HepG2 (cell line): Measurements from ENCODE around the gene PPP1R9B.

Source experiments
- CREB1 ChIP-seq, 2 experiments: fragments of 450-650 bp in 1 of 2; IDR thresholded peaks; 2 replicates each; pipeline ENCODE4 v1.6.1; 2016 to 2017; ENCODE audit warnings: control low read depth in 1 of 2, mild to moderate bottlenecking in 1 of 2, missing compliant biosample characterization in 1 of 2, missing genetic modification characterization in 1 of 2
- EP300 ChIP-seq, 3 experiments: sonication (generic) in 1 of 3; formaldehyde crosslinking in 1 of 3; IDR thresholded peaks; 2 replicates each; pipeline versions ENCODE4 v1.5.1 to v1.6.1; 2011 to 2020; ENCODE audit warnings: low read depth in 2 of 3, low read length in 2 of 3, borderline replicate concordance in 1 of 3, improper control_type of control experiment in 1 of 3, mild to moderate bottlenecking in 1 of 3, missing genetic modification reagents in 1 of 3, moderate library complexity in 1 of 3
- POLR2A ChIP-seq, 2 experiments: IDR thresholded peaks; 2 replicates each; pipeline ENCODE4 v1.6.1; 2011; ENCODE audit warnings: low read depth in 2 of 2, low read length in 2 of 2, mild to moderate bottlenecking in 1 of 2, moderate library complexity in 1 of 2; ENCODE audit not compliant: insufficient read depth in 1 of 2
- SRF ChIP-seq: IDR thresholded peaks from 2 replicates; pipeline ENCODE4 v1.6.1; 2011; ENCODE audit warnings: mild to moderate bottlenecking, low read depth, low read length, moderate library complexity
- TAF1 ChIP-seq: sonication (generic); formaldehyde crosslinking; IDR thresholded peaks from 2 replicates; pipeline ENCODE4 v1.4.0; 2020; ENCODE audit warnings: missing genetic modification reagents
- TARDBP ChIP-seq: sonication (generic); formaldehyde crosslinking; IDR thresholded peaks from 2 replicates; pipeline ENCODE4 v1.8.0; 2022; ENCODE audit warnings: mild to moderate bottlenecking, missing genetic modification reagents
- ZBTB20 ChIP-seq: sonication (generic); formaldehyde crosslinking; IDR thresholded peaks from 2 replicates; pipeline ENCODE4 v1.8.1; 2023; ENCODE audit warnings: missing genetic modification reagents, low read depth, mild to moderate bottlenecking, borderline replicate concordance
- ZNF678 ChIP-seq: sonication (generic); formaldehyde crosslinking; IDR thresholded peaks from 2 replicates; pipeline ENCODE4 v1.4.0; 2020; ENCODE audit warnings: mild to moderate bottlenecking, missing genetic modification reagents
- TF ChIP-seq, protein P1 (sequence below): sonication (generic); formaldehyde crosslinking; IDR thresholded peaks from 2 replicates; pipeline ENCODE4 v1.4.0; 2020; ENCODE audit warnings: mild to moderate bottlenecking, missing genetic modification reagents, borderline replicate concordance
- TF ChIP-seq, protein P2 (sequence below): fragments of 450-650 bp; IDR thresholded peaks from 2 replicates; pipeline ENCODE4 v1.6.1; 2017; ENCODE audit warnings: mild to moderate bottlenecking
- TF ChIP-seq, protein P3 (sequence below): sonication (generic); formaldehyde crosslinking; IDR thresholded peaks from 2 replicates; pipeline ENCODE4 v1.5.0; 2020; ENCODE audit warnings: mild to moderate bottlenecking, missing genetic modification reagents, moderate library complexity
- TF ChIP-seq, protein P4 (sequence below): sonication (generic); formaldehyde crosslinking; IDR thresholded peaks from 2 replicates; pipeline ENCODE4 v1.8.1; 2023; ENCODE audit warnings: missing genetic modification reagents, inconsistent platforms, borderline replicate concordance
- TF ChIP-seq, protein P5 (sequence below), 2 experiments: sonication (generic) in 1 of 2; formaldehyde crosslinking in 1 of 2; IDR thresholded peaks; 2 replicates each; pipeline versions ENCODE4 v1.5.1 to v1.6.1; 2011 to 2020; ENCODE audit warnings: borderline replicate concordance in 1 of 2, low read depth in 1 of 2, low read length in 1 of 2, mild to moderate bottlenecking in 1 of 2, missing genetic modification reagents in 1 of 2, moderate library complexity in 1 of 2

DNA sequence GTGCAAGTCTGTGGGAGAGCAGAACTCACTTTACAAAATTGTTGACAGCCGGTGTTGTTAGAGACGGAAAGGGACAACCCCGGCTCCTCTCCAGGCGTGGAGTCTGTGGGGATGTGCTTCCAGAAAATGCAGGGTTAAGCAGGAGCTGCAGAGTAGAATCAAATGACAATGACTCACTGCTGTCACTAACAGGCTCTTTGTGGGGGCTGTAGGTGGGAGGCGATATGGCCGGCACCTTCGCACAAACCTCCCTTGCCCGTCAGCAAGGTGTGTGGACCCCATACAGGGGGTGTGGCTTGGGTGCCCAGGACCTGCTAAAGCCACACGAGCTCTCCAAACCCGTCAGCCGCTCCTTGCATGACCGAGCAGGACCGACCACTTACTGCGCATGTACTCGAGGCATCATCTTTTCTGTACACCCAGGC, 49.5 kb downstream of the PPP1R9B start:
- TF ChIP-seq SRF (no peak), TAF1 (CRISPR knock-in tag) (no peak), ZBTB20 (CRISPR knock-in tag) (no peak), POLR2A (IDR thresholded peaks at IDR 0.05; ENCODE audit: insufficient read depth in 1 of 2, low read depth in 2 of 2, low read length in 2 of 2) (no peak), TARDBP (no peak), CREB1 (IDR thresholded peaks at IDR 0.05) (no peak), CREB1 (CRISPR knock-in tag; IDR thresholded peaks at IDR 0.05) (no peak), EP300 (IDR thresholded peaks at IDR 0.05; ENCODE audit: low read depth in 2 of 2, low read length in 2 of 2) (no peak), EP300 (CRISPR knock-in tag; IDR thresholded peaks at IDR 0.05; ENCODE audit: borderline replicate concordance) (no peak), ZNF678 (CRISPR knock-in tag) (no peak)
- TF ChIP-seq, protein P1, sequence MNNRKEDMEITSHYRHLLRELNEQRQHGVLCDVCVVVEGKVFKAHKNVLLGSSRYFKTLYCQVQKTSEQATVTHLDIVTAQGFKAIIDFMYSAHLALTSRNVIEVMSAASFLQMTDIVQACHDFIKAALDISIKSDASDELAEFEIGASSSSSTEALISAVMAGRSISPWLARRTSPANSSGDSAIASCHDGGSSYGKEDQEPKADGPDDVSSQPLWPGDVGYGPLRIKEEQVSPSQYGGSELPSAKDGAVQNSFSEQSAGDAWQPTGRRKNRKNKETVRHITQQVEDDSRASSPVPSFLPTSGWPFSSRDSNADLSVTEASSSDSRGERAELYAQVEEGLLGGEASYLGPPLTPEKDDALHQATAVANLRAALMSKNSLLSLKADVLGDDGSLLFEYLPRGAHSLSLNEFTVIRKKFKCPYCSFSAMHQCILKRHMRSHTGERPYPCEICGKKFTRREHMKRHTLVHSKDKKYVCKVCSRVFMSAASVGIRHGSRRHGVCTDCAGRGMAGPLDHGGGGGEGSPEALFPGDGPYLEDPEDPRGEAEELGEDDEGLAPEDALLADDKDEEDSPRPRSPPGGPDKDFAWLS (CRISPR knock-in tag): no peak
- TF ChIP-seq, protein P2, sequence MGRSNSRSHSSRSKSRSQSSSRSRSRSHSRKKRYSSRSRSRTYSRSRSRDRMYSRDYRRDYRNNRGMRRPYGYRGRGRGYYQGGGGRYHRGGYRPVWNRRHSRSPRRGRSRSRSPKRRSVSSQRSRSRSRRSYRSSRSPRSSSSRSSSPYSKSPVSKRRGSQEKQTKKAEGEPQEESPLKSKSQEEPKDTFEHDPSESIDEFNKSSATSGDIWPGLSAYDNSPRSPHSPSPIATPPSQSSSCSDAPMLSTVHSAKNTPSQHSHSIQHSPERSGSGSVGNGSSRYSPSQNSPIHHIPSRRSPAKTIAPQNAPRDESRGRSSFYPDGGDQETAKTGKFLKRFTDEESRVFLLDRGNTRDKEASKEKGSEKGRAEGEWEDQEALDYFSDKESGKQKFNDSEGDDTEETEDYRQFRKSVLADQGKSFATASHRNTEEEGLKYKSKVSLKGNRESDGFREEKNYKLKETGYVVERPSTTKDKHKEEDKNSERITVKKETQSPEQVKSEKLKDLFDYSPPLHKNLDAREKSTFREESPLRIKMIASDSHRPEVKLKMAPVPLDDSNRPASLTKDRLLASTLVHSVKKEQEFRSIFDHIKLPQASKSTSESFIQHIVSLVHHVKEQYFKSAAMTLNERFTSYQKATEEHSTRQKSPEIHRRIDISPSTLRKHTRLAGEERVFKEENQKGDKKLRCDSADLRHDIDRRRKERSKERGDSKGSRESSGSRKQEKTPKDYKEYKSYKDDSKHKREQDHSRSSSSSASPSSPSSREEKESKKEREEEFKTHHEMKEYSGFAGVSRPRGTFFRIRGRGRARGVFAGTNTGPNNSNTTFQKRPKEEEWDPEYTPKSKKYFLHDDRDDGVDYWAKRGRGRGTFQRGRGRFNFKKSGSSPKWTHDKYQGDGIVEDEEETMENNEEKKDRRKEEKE: no peak
- TF ChIP-seq, protein P3, sequence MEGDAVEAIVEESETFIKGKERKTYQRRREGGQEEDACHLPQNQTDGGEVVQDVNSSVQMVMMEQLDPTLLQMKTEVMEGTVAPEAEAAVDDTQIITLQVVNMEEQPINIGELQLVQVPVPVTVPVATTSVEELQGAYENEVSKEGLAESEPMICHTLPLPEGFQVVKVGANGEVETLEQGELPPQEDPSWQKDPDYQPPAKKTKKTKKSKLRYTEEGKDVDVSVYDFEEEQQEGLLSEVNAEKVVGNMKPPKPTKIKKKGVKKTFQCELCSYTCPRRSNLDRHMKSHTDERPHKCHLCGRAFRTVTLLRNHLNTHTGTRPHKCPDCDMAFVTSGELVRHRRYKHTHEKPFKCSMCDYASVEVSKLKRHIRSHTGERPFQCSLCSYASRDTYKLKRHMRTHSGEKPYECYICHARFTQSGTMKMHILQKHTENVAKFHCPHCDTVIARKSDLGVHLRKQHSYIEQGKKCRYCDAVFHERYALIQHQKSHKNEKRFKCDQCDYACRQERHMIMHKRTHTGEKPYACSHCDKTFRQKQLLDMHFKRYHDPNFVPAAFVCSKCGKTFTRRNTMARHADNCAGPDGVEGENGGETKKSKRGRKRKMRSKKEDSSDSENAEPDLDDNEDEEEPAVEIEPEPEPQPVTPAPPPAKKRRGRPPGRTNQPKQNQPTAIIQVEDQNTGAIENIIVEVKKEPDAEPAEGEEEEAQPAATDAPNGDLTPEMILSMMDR (CRISPR knock-in tag): no peak
- TF ChIP-seq, protein P4, sequence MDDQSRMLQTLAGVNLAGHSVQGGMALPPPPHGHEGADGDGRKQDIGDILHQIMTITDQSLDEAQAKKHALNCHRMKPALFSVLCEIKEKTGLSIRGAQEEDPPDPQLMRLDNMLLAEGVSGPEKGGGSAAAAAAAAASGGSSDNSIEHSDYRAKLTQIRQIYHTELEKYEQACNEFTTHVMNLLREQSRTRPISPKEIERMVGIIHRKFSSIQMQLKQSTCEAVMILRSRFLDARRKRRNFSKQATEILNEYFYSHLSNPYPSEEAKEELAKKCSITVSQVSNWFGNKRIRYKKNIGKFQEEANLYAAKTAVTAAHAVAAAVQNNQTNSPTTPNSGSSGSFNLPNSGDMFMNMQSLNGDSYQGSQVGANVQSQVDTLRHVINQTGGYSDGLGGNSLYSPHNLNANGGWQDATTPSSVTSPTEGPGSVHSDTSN: no peak
- TF ChIP-seq, protein P5, sequence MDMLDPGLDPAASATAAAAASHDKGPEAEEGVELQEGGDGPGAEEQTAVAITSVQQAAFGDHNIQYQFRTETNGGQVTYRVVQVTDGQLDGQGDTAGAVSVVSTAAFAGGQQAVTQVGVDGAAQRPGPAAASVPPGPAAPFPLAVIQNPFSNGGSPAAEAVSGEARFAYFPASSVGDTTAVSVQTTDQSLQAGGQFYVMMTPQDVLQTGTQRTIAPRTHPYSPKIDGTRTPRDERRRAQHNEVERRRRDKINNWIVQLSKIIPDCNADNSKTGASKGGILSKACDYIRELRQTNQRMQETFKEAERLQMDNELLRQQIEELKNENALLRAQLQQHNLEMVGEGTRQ (IDR thresholded peaks at IDR 0.05; ENCODE audit: low read depth, low read length): no peak
- TF ChIP-seq, protein P5 (CRISPR knock-in tag; IDR thresholded peaks at IDR 0.05; ENCODE audit: borderline replicate concordance): no peak
